GM21717 (cell line): ENCODE data around the gene LGALS9.
"Not testable (repeated sequence)": the region's sequence is repeated elsewhere in the genome, so short reads cannot be mapped to it uniquely, and the experiment has no call there.

Experiments used
- ATAC-seq: cut with Tn5 transposase; IDR thresholded peaks from one replicate; pipeline ENCODE4 v1.9.1; 2021; ENCODE audit warnings: mild to moderate bottlenecking, moderate library complexity; ENCODE audit not compliant: unreplicated experiment

Gene LGALS9

DNA sequence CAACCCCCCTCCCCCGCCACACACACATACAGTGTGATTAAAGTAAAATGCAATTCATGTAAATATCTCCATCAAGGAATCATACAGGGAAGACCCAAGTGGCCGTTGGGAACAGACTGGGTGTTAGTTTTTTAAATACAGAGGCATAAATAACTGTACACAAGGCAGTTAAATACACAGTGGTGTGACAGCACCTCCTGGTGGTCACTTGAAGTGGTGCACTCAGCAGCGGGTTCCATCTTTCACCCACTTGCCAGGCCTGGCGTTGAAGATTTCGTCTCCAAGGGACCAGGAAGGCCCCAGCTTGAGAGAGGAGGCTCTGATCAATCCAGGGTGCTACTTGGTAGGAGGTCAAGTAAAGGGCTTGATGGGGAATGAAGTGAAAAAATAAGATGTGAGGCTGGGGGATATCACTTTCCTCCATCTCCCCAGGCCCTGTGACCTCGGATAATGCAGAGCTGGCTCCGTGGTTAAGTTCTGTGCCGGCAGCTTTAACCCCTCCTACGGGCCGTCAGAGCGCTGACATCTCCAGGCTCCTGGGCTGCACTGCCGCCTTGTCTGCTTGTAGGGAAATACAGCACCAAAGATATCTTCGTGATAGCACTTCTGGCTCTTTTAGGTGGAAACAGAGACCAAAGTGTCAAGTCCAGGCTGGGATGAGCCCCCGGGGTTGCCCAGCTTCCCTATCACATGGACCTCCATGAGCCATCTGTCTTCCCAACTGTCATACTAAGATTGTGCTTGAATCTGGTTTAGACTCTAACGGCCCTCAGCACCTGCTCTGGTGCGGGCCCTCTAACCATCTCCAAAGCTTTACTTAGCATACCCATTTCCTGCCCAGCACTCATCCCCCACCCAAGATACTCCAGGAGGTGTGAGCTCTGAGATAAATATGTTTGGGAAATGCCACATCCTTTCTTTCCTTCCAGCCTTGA lies 20.7 kb downstream of the LGALS9 start:
- no peak for ATAC-seq

DNA sequence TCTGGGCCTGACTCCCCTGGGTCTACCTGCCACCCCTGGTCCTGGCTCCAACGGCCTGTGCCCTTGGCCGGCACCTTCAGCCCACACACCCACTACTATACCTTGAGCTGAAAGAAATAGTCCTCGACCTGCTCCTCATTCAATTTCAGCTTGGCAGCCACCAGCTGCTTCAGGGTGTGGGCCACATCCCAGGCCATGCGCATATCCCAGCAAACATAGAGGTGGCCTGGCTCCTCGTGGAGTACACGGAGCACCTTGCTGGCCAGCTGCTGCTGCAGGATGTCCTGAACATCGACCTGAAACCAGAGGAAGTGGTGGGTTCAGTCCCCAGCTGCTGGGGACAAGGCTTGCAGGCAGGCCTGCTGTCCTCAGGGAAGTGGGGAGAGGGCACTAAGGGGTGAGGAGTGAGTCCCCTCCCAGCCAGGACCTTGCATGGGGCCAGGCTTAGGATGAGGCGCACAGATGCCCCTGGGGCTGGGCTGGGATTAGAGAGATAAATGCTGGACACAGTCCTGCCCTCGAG lies 22.5 kb downstream of the LGALS9 start:
- not testable (repeated sequence) for ATAC-seq

DNA sequence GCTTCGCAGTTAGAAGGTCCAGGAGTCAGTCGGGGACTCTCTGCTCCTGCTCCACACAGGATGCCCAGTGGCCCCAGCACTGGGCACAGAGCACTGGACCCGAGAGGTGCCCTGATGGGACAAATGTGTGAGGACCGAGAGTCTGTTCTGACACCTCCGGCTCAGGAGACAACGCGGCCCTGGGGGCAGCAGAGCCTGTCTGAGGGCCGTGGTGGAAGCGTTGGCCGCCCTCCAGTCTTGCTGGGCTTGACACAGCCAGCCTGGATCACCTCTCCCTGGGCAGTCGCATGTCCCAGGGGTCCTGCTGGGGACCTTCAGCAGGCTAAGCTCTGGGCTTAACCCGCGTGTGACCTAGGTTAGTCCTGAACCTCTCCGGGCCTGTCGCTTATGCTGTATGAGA lies 23.1 kb downstream of the LGALS9 start:
- ATAC-seq: no peak

DNA sequence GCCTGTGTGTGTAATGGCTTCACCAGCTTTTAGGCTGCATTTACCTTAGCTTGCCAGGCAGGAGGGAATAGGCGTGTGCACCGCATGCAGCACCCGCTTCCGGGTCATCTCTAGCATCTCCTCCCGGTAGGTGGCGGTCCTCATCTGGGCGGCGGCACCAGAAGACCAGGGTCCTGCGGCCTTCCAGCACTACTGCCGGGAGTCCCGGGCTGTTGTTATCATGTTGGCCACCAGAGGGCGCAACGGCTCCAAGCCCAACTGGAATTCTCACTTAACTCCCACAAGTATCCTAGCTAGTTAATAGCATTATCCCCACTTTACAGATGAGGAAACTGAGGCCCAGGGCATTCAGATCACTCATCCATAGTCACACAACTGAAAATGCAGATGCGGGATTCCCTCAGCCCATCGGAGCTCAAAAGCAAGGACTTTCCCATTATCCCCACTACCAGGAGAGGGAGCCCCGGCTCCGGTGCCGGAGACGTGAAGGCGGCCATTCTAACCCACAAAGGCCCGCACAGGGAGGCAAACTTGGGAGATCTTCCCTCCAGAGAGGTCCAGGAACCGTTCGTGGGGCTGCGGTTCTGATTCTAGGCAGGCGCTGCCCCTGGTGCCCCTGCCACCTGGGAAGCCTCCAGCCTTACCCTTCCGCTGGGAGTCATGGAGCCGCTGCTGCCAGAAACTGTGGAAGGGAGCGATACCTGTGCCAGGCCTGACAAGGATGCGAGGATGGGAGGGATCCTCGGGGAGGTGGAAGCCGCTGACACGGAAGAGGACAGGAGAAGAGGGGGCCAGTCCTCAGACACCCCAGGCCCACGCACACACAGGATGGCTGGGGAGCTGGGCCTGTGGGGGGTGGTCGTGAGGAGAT lies 23.9 kb downstream of the LGALS9 start:
- ATAC-seq: no peak

DNA sequence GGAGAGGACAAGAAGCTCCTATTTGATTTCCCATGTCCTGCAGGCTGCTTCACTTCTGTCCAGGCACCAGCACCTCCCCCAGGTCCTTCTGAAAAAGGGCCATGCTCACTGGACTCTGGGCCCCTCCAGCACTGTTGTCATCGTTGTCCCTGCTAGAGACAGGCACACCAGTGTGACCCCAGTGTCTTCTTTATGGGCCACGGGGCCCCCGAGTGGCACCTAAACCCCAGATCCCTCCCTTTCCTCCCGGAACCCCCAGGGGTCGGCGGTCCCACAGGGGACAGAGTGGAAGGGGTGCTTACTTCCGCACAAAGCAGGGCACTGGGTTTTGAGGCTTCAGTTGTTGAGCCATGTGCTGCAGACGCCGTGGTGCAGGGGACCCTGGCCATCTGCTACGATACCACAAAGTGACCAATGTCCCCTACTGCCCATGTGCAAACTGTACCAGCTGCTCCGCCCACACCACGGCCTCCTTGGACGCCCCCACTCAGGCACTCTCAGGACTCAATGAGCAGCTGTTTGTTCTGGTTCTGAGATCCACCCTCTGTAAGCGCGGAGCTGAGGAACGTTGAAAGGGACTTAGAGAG lies 24.6 kb downstream of the LGALS9 start:
- ATAC-seq: not testable (repeated sequence)

DNA sequence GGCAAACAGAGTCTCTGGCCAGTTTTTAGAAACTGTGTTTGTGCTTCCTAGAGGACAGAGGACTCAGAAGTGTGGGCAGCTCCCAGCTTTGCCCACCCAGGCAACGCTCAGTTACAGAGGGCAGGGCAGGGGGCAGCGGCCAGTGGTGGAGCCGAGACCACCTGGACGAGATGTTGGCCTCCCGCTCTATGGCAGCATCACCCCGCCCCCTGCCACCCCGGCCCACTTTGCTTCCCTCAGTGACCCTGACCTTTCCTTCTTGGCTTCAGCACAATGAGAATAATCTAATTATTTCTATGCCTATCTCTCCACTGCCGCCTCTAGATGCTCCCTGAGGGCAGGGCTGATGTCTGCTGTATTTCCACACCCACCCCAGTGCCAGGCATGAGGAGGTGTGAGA lies 25.6 kb downstream of the LGALS9 start:
- ATAC-seq: not testable (repeated sequence)

DNA sequence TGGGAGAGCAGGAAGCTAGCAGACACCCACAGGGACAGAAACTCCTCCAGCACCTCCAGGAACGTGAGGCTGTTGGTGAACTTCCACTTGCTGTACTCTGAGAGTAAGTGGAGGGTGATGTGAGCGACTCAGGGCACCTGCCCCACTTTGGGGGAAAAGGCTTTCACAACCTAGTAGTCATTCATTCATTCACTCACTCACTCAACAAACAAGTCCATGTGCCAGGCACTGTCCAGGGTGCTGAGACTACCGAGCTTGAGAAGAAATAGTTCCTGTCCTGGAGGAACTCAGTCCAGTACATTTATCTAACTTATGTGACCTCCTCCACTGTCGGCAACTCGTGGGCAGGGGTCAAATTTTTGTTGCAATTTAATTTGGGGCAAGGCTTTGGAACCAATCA lies 26.6 kb downstream of the LGALS9 start:
- ATAC-seq: no peak

DNA sequence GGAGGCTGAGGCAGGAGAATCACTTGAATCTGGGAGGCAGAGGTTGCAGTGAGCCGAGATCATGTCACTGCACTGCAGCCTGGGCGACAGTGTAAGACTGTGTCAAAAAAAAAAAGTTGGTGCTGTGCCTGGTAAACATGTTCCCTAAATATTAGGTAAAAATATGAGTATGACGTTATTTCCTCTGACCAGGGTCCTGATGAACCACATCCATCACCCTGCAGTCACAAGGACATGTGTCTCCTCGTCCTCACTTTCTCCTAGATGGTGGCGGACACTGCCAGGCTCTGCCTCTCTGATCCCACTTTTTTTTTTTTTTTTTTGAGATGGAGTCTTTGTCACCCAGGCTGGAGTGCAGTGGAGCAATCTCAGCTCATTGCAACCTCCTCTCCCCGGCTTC lies 28.7 kb downstream of the LGALS9 start:
- ATAC-seq: no peak

DNA sequence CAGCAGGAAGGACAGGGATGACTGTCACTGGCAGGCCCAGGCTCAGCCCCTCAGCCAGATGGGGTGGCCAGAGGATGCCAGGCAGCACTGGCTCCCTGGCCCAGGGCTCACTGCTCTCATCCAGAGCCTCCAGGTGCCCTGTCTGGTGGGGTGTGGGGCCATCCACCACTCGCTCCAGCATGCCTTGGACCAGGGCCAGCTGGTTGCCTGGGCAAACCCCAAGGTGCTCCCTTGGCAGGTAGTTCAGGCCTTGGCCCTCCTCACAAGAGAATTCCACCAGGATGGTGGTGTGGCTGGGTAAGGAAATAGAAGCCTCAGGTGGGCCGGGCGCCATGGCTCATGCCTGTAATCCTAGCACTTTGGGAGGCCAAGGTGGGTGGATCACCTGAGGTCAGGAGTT lies 29.4 kb downstream of the LGALS9 start:
- ATAC-seq: no peak

DNA sequence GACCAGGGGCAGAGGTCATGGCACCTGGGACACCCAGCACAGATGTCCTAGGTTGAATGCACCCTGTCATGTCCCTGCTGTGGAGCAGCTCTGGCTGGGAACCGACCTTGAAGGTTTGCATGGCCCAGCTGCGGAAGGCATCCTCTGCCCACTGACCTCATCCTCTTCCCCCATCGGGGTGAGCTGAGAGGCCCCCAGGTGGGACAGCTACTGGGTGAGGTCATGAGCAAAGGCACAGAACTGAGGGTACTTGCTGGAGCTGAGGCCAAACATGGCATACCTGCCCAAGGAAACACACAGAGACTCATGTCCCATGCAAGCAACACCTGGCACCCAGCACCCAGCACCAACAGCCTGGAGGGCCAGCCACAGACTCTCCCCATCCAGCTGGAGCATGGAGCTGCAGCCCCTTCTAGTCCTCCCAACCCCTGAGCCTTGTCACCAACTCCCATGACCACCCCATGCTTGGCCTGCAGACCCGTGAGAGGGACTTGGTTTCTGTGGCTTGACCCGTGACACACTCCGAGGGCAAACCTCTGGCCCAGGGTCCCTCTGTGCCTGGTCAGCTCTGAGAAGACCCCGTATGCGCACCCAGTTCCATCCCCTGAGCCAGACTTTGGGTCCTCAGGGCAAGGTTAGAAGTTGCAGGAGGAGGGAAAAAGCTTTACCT lies 33.1 kb downstream of the LGALS9 start:
- ATAC-seq: no peak

DNA sequence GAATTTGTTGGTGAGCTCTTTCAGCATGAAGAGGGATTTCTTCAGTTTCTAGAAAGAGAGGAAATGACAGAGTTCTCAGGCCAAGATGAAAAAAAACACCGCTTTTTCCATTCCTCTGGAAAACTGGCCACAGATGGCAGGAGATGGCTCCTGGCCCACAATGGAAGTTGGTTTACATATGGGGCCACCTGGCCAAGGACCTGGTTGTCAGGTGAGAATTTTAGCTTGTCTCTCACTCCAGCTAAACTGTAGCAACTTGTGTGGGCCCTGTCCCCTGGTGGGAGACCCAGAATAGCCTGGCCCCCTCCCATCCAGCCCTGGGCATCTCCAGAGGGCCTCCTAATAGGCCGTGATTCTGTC lies 33.6 kb downstream of the LGALS9 start:
- no peak for ATAC-seq

DNA sequence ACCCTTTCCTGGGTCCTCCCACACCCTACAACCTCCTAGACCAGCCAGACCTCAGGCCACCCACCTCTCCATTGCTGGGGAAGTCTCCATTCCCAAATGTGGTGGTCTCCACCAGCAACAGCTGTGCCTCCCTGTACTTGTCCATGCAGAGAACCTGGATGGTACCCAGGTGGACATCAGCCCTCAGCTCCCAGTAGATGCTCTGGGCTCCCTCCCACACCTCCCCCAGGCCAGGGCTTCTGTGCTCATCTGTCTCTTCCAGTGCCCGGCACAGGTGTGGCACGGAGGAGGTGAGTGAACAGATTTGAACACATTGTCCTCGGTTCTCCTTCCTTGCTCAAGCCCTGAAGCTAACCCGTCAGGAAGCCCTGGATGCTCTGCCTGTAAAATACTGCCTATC lies 34.6 kb downstream of the LGALS9 start:
- ATAC-seq: no peak

DNA sequence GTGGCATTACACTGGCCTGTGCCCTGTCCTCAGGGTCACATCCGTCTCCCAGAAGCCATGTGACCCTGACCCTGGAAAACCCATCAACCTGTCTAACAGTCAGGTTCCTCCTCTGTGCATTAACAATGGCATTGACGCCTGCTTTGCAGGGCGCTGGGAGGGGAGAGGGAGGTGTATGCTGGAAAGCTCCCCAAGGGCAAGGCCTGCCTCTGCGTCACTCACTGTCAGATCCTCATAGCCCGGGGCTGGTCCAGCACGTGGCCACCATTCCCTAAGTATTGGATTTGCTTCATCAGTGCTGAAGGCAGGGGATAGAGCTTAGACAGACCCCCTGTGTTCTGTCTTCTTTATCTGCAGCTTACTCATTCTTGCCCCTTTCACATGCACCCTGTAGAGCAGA lies 35.3 kb downstream of the LGALS9 start:
- ATAC-seq: not testable (repeated sequence)

DNA sequence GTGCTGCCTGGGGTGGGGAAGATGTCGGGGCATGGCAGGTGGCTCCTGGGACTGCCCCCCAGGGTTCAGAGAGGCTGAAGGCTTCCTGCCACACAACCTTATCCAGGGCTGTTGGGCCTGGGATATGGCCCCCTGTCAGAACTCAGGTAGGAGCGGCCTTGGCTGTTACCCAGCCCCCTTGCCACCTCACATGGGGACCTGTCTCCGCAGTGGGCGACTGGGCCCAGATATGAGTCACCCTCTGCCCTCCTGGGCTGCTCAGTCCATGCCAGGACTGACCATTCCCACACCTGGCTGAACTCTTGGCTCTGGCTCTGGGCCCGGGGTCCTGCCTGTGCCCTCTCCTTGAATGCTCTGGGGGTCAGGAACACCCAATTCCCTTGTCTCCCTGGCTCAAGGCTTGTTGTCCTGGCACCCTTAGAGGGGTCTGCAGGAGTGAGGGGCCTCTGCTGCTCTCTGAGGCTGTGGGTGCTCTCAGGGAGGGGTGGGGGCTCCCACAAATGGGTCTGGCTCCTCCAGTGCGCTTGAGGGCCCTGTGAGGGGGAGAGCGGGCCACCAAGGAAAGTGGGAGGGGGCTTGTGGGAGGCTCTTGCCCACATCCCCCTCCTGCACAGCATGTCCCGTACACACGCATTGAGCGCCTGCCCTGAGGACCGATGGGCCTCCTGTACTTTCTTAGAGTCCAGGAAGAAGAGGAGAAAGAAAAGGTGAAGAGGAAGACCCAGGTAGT lies 36.0 kb downstream of the LGALS9 start:
- no peak for ATAC-seq

DNA sequence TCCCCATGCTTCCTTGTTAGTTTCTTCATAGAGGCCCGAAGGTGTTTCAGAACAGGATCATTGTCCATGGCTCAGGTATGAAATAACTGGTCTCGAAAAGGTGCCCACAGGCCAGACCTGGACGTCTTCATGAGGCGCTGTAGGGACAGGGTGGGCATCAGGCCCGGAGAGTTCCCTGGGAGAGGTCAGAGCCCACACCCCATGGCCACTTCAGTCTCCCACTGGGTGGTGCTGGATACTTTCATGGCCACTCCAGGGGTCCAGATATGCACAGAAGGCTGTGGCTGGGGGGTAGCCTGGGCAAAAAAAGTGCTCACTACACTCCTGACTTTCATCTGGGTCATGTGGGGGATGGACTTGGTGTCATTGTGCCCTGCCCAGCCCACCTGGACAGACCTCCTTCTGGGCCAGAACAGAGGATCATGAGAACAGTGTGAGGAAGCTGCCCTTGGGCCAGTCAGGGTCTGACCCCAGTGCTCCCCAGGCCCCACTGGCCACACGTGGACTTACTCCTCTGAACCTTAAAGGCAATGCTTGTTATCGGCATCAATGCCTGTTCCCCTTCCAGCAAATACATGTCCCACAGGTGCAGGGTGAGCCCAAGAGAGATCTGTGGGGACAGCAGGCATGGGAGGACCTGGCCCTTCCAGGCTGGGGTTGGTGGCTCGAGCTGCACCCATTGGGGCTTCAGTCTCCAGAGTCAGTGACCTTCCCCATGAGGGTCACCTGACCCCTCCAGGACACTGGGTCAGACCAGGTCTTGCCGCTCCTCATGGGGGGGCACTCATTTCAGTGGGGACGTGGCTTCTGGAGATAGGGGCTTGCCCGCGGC lies 36.9 kb downstream of the LGALS9 start:
- ATAC-seq: no peak

DNA sequence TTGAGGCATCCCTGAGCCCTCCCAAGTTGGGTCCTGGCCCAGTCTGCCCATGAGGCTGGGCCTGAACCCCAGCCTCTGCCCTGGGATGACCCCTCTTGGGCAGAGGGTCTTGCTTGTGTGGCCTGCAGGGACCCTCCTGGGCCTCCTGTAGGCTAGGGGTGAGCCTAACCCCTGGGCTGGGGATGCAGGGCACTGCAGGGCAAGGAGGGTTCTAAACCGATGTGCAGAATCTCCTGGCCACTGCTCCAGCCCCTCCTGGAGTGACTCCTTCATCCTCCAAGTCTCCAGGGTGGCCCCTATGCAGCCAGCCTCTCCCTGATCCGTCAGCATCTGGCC lies 37.5 kb downstream of the LGALS9 start:
- no peak for ATAC-seq

DNA sequence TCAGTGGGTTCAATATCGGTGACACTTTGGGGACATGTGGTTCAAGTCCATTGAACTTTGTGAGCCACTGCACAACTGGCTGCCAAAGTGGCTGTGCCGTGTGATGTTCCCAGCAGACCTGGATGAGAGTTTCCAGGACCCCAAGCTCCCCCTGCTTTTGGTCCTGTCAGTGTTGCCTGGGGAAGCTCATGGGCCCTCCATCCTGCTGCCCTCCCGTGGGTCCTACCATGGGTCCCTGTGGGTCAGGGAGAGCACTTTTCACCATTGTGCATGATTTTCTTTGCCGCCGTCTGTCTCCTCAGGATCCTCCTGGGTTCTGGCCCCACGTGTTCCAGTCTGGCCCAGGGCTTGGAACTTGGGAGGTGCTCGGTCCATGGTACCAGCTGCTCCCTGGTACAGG lies 38.1 kb downstream of the LGALS9 start:
- no peak for ATAC-seq

DNA sequence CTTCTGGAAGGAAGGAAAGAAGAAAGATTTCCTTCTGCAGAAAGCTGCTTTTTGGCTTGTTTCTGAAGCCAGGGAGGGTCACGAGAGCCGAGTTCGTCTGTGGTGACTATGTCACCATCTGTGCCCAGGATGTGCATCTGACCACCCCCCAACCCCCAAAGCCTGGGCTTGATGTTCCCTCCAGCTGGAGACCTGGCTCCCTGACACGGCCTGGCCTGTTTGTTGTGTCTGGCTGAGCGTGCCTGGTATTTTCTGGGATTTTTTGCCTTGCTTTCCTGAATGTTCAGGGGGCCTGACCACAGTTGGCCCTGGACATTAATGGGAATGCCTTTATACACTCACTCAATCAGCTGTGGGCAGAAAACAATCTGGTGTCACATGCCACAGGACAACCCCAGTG lies 38.9 kb downstream of the LGALS9 start:
- no peak for ATAC-seq

DNA sequence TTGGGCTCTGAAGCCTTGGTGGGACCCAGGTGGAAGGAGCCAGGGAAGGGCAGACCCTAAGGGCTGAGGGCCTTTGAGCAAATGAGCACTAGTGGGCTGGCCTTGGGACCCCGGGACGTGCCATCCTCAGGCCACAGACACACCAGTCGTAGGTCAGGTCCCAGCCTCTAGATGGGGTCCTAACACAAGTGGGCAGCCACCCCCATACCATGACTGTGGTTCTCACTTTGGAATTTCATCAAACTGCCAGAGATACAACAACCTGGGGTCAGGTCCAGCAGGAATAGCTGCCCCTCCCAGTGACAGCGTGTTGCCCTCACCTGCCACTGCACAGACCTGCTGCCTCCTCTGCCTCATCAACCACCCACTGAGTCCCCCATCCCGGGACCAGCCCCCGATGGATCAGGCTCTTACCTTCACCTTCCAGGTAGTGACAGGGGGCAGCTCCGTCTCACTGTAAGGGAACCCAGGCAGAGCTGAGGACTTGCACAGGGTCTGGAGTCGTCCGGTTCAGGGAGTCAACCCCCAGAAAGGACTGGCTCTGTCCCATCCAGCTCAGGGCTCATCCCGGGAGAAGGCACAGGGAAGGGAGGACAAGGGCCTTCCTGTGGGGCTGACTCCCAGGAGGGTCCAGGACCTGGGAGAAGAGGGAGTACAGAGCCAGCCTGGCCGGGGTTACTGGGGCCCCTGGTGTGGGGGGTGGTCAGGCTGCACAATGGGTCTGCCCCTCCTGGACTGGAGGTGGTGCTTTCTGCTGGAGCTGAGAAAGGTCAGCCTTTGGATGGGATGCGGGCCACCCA lies 40.0 kb downstream of the LGALS9 start:
- no peak for ATAC-seq
